Ramos (cell line): Measurements from ENCODE around the gene POPDC3.
"Not testable (repeated sequence)": the region's sequence is repeated elsewhere in the genome, so short reads cannot be mapped to it uniquely, and the experiment has no call there.

ENCODE experiments used
- in situ Hi-C: fragments of 300-500 bp; cut with MboI; formaldehyde crosslinking; loops from one replicate; pipeline ENCODE4 v1.14.3; 2022; ENCODE audit warnings: low sequenced_read_pairs; ENCODE audit not compliant: unreplicated experiment

Gene POPDC3

GRCh38 chr6:105179244-105180065, at the start of gene POPDC3:
POPDC3 (minus strand) TSS chr6:105180014; CDS start chr6:105161909, 18,105 bp downstream.
- in situ Hi-C loops: no loop called here

- in situ Hi-C loops: no loop called here
Measured at GRCh38 chr6:105227295-105227767, 47.5 kb upstream of the POPDC3 start.

- in situ Hi-C loops: no loop called here
Measured at GRCh38 chr6:105226598-105227294, 46.9 kb upstream of the POPDC3 start.

GRCh38 chr6:105223242-105223641, 43.4 kb upstream of the POPDC3 start:
- in situ Hi-C loops: no loop called here

GRCh38 chr6:105221219-105221618, 41.4 kb upstream of the POPDC3 start:
- in situ Hi-C loops: not testable (repeated sequence)

- in situ Hi-C loops: no loop called here
Measured at GRCh38 chr6:105220186-105220585, 40.4 kb upstream of the POPDC3 start.

- in situ Hi-C loops: not testable (repeated sequence)
Measured at GRCh38 chr6:105219218-105219617, 39.4 kb upstream of the POPDC3 start.

GRCh38 chr6:105215506-105215905, 35.7 kb upstream of the POPDC3 start:
- in situ Hi-C loops: no loop called here

- in situ Hi-C loops: no loop called here
Measured at GRCh38 chr6:105214668-105215067, 34.9 kb upstream of the POPDC3 start.

- in situ Hi-C loops: no loop called here
Measured at GRCh38 chr6:105213272-105213671, 33.5 kb upstream of the POPDC3 start.

GRCh38 chr6:105212587-105212986, 32.8 kb upstream of the POPDC3 start:
- in situ Hi-C loops: no loop called here

GRCh38 chr6:105211831-105212230, 32.0 kb upstream of the POPDC3 start:
- in situ Hi-C loops: no loop called here

- in situ Hi-C loops: no loop called here
Measured at GRCh38 chr6:105210932-105211531, 31.2 kb upstream of the POPDC3 start.

- in situ Hi-C loops: no loop called here
Measured at GRCh38 chr6:105209950-105210706, 30.3 kb upstream of the POPDC3 start.

- in situ Hi-C loops: no loop called here
Measured at GRCh38 chr6:105207524-105208269, 27.9 kb upstream of the POPDC3 start.

- in situ Hi-C loops: no loop called here
Measured at GRCh38 chr6:105204768-105205167, 25.0 kb upstream of the POPDC3 start.

- in situ Hi-C loops: no loop called here
Measured at GRCh38 chr6:105204331-105204730, 24.5 kb upstream of the POPDC3 start.

- in situ Hi-C loops: no loop called here
Measured at GRCh38 chr6:105202486-105202885, 22.7 kb upstream of the POPDC3 start.

- in situ Hi-C loops: no loop called here
Measured at GRCh38 chr6:105200133-105200730, 20.4 kb upstream of the POPDC3 start.
